Neural cell (in vitro differentiated cells): ENCODE results near the gene ELMO1. TPM values are rescaled to one million over a fixed set of nuclear protein-coding genes. Genes with fewer than 3 reads are reported as not detected.

ENCODE experiments used
- H2AFZ ChIP-seq: fragments of 200-600, 300-800 bp; sonication (generic), shearing (Covaris generic); 2 replicates; pipeline ENCODE4 v1.6.0; 2014; ENCODE audit warnings: low read depth, mild to moderate bottlenecking, antibody characterized with exemption, low read length, moderate library complexity
- H3F3A ChIP-seq: fragments of 200-600 bp; shearing (Covaris generic); 2 replicates; pipeline ENCODE4 v1.6.1; 2016; ENCODE audit warnings: mild to moderate bottlenecking, moderate library complexity, mixed read lengths, antibody characterized with exemption, low read length; ENCODE audit not compliant: insufficient read depth, poor library complexity, severe bottlenecking
- H3K27ac ChIP-seq: fragments of 200-600, 300-800 bp; sonication (generic), shearing (Covaris generic); 2 replicates; pipeline ENCODE4 v1.5.1; 2014; ENCODE audit warnings: mild to moderate bottlenecking, low read length, moderate library complexity
- H3K27me3 ChIP-seq: fragments of 300-800, 200-600 bp; sonication (generic), shearing (Covaris generic); 2 replicates; pipeline ENCODE4 v1.6.0; 2014; ENCODE audit warnings: mild to moderate bottlenecking, low read depth, low read length, moderate library complexity; ENCODE audit not compliant: insufficient read depth
- H3K36me3 ChIP-seq: fragments of 300-800, 200-600 bp; sonication (generic), shearing (Covaris generic); 2 replicates; pipeline ENCODE4 v1.5.1; 2014; ENCODE audit warnings: mild to moderate bottlenecking, antibody characterized with exemption, low read length, moderate library complexity; ENCODE audit not compliant: insufficient read depth
- H3K4me2 ChIP-seq: fragments of 300-800, 200-600 bp; sonication (generic), shearing (Covaris generic); 2 replicates; pipeline ENCODE4 v1.6.0; 2014; ENCODE audit warnings: mild to moderate bottlenecking, low read length
- H3K4me3 ChIP-seq: fragments of 300-800, 200-600 bp; sonication (generic), shearing (Covaris generic); 2 replicates; pipeline ENCODE4 v1.5.1; 2014; ENCODE audit warnings: mild to moderate bottlenecking, low read length, moderate library complexity
- H3K79me2 ChIP-seq: fragments of 200-600 bp; shearing (Covaris generic); replicated peaks from 2 replicates; pipeline ENCODE4 v1.6.0; 2014; ENCODE audit warnings: mild to moderate bottlenecking, low read length, moderate library complexity; ENCODE audit not compliant: insufficient read depth
- H3K9ac ChIP-seq: fragments of 300-800, 200-600 bp; sonication (generic), shearing (Covaris generic); 2 replicates; pipeline ENCODE4 v1.6.1; 2016; ENCODE audit warnings: mild to moderate bottlenecking, low read length, mixed read lengths
- H3K9me2 ChIP-seq: fragments of 200-600 bp; shearing (Covaris generic); 2 replicates; pipeline ENCODE4 v1.6.1; 2016; ENCODE audit warnings: mild to moderate bottlenecking, low read length, mixed read lengths; ENCODE audit not compliant: insufficient read depth
- H3K9me3 ChIP-seq: fragments of 200-600, 300-800 bp; sonication (generic), shearing (Covaris generic); 2 replicates; pipeline ENCODE4 v1.6.1; 2016; ENCODE audit warnings: mild to moderate bottlenecking, mixed run types, low read length, moderate library complexity, mixed read lengths
- H4K20me1 ChIP-seq: fragments of 200-600 bp; shearing (Covaris generic); 2 replicates; pipeline ENCODE4 v1.6.1; 2016; ENCODE audit warnings: mild to moderate bottlenecking, mixed run types; ENCODE audit not compliant: insufficient read depth
- CTCF ChIP-seq: fragments of 450-650 bp; IDR thresholded peaks from 2 replicates; pipeline ENCODE4 v1.5.1; 2014; ENCODE audit warnings: antibody characterized with exemption, mild to moderate bottlenecking, moderate library complexity; ENCODE audit not compliant: poor library complexity, severe bottlenecking
- EP300 ChIP-seq: fragments of 450-650 bp; conservative IDR thresholded peaks from 2 replicates; pipeline ENCODE4 v1.6.1; 2014; ENCODE audit warnings: antibody characterized with exemption, mild to moderate bottlenecking, moderate library complexity; ENCODE audit not compliant: poor library complexity, severe bottlenecking
- EZH2 ChIP-seq: fragments of 200-600, 300-800 bp; shearing (Covaris generic), sonication (generic); IDR thresholded peaks from 2 replicates; pipeline ENCODE4 v1.6.1; 2014; ENCODE audit warnings: antibody characterized with exemption, low read length, borderline replicate concordance, mild to moderate bottlenecking; ENCODE audit not compliant: insufficient read depth, poor library complexity, severe bottlenecking
- MXI1 ChIP-seq: fragments of 450-650 bp; conservative IDR thresholded peaks from 2 replicates; pipeline ENCODE4 v1.6.1; 2014; ENCODE audit warnings: antibody characterized with exemption, mild to moderate bottlenecking; ENCODE audit not compliant: poor library complexity, severe bottlenecking
- RAD21 ChIP-seq: fragments of 450-650 bp; conservative IDR thresholded peaks from 2 replicates; pipeline ENCODE4 v1.6.1; 2014; ENCODE audit warnings: antibody characterized with exemption, mild to moderate bottlenecking, moderate library complexity
- REST ChIP-seq: IDR thresholded peaks from 2 replicates; pipeline ENCODE4 v1.6.1; 2012; ENCODE audit warnings: borderline replicate concordance
- SMC3 ChIP-seq: fragments of 450-650 bp; conservative IDR thresholded peaks from 2 replicates; pipeline ENCODE4 v1.6.1; 2014; ENCODE audit warnings: antibody characterized with exemption, mild to moderate bottlenecking, moderate library complexity; ENCODE audit not compliant: poor library complexity
- TAF1 ChIP-seq: IDR thresholded peaks from 2 replicates; pipeline ENCODE4 v1.6.1; 2012; ENCODE audit warnings: low read depth
- polyA plus RNA-seq: library from polyadenylated mRNA; depleted of rRNA; stranded (reverse); fragments of >200 nt; gene quantifications from 2 replicates; pipeline ENCODE4 v1.2.3, GENCODE V29; 2014

ELMO1 gene
- polyA plus RNA-seq, 1 donor from 2014 or later: 12.2 TPM

GRCh38 chr7:37430640-37431039, 18.0 kb downstream of the ELMO1 start:
- H3K4me3 ChIP-seq: no peak overlapping the region
- no peaks in the 10 kb centered on the region for H3K36me3 ChIP-seq
- H2AFZ ChIP-seq: no peak overlapping the region
- H3K9ac ChIP-seq: no peak overlapping the region
- H3K27ac ChIP-seq: no peak overlapping the region
- no peak overlapping the region for H3K4me2 ChIP-seq
- H3K79me2 ChIP-seq: peaks cover 3% of the 10 kb centered on the region
- no peaks in the 10 kb centered on the region for H3K27me3 ChIP-seq
- no peak for TF ChIP-seq MXI1
- TF ChIP-seq SMC3: no peak
- TF ChIP-seq REST: no peak
- no peak for TF ChIP-seq TAF1
- no peak for TF ChIP-seq EP300
- no peaks in the 10 kb centered on the region for H3K9me2 ChIP-seq
- peaks cover 11% of the 10 kb centered on the region for H3F3A ChIP-seq
- H4K20me1 ChIP-seq: no peaks in the 10 kb centered on the region
- no peaks in the 10 kb centered on the region for H3K9me3 ChIP-seq

GRCh38 chr7:37430171-37430570, 18.5 kb downstream of the ELMO1 start:
- Histone ChIP-seq H3K36me3 (no peaks in the 10 kb centered on the region), H3K79me2 (peaks cover 2% of the 10 kb centered on the region), H3K9me3 (no peaks in the 10 kb centered on the region), H2AFZ (no peak overlapping the region), H3K27me3 (no peaks in the 10 kb centered on the region), H3K4me2 (no peak overlapping the region), H3K4me3 (no peak overlapping the region), H4K20me1 (no peaks in the 10 kb centered on the region), H3K27ac (no peak overlapping the region), H3F3A (peaks cover 11% of the 10 kb centered on the region), H3K9me2 (no peaks in the 10 kb centered on the region), H3K9ac (no peak overlapping the region)
- TF ChIP-seq EZH2 (no peak), TAF1 (no peak), CTCF (no peak), SMC3 (no peak), RAD21 (no peak), MXI1 (no peak), EP300 (no peak), REST (no peak)
